ENCODE measurements around the gene KRT15. TPM values are rescaled to one million over a fixed set of nuclear protein-coding genes. Genes with fewer than 3 reads are reported as not detected.

The KRT15 gene
- total and polyA plus RNA-seq, 2 of the 8 experiments (the other 6 are each of a cell fraction or from before 2014, with no cell fraction given) = 0.11 to 0.13 TPM

DNA sequence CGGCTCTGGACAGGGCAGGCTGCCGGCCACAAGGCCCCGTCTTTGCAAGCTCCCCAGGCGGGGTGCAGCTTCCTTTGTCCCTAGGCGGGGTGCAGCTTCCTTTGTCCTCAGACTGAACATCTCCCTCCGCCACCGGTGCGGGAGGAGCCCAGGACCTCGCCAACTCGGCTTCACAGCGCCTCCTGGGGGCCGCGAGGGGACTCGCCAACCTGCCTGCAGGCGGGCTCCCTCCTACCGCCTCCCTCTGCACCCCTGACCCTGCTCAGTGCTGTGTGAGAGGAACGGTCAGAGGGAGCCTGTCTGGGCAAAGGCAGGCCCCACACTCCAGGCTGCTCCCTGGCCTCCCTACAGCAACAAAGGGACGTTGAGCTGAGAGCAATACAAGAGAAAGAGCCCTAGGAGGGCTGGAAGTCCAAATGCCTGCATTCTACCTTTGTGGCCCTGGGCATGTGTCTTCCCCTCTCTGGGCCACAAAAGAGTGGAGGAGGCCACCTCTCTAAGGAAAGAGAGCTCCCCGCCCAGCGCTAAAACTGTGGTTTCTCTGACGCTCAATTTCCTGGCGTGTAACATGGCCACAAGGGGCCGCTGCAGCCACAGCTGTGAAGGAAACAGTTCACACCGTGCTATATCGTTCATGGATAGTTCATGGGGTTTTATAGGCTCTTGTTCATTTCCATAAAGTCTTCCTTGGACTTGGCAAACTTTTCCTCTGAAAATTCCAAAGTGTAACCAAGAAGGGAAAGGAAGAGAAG is 30.3 kb upstream of the KRT15 start (continued):
- TF ChIP-seq POLR2A (IDR thresholded peaks at IDR 0.05; ENCODE audit: control extremely low read depth in 1 of 2, low read depth in 2 of 2, low read length in 2 of 2) = peak in 1 of 2 experiments; percentile 63; a peak in 1 of 3 replicates
- peak; percentile 73 for TF ChIP-seq ASH2L (IDR thresholded peaks at IDR 0.05; ENCODE audit: low read length)
- TF ChIP-seq CTBP2 (IDR thresholded peaks at IDR 0.05; ENCODE audit: borderline replicate concordance, insufficient read depth, insufficient read length, low read length) = no peak
- TF ChIP-seq CHD2 (IDR thresholded peaks at IDR 0.05; ENCODE audit: low read length) = no peak
- no peak for TF ChIP-seq CBX5 (IDR thresholded peaks at IDR 0.05; ENCODE audit: low read depth, low read length)
- no peak for TF ChIP-seq SIRT6 (IDR thresholded peaks at IDR 0.05; ENCODE audit: low read length)
- TF ChIP-seq TEAD4 (IDR thresholded peaks at IDR 0.05; ENCODE audit: low read depth, low read length) = no peak; the same call in 1 of the 2 replicates
- no peak for TF ChIP-seq RBBP5 (IDR thresholded peaks at IDR 0.05; ENCODE audit: borderline replicate concordance, low read depth, low read length)
- no peak; the same call in 1 of the 2 replicates for TF ChIP-seq TBP (IDR thresholded peaks at IDR 0.05; ENCODE audit: low read depth, low read length)
- no peak for TF ChIP-seq BRCA1 (IDR thresholded peaks at IDR 0.05; ENCODE audit: low read depth, low read length)
- no peak for TF ChIP-seq EGR1 (IDR thresholded peaks at IDR 0.05; ENCODE audit: borderline replicate concordance, low read depth, low read length)
- TF ChIP-seq, protein P1, sequence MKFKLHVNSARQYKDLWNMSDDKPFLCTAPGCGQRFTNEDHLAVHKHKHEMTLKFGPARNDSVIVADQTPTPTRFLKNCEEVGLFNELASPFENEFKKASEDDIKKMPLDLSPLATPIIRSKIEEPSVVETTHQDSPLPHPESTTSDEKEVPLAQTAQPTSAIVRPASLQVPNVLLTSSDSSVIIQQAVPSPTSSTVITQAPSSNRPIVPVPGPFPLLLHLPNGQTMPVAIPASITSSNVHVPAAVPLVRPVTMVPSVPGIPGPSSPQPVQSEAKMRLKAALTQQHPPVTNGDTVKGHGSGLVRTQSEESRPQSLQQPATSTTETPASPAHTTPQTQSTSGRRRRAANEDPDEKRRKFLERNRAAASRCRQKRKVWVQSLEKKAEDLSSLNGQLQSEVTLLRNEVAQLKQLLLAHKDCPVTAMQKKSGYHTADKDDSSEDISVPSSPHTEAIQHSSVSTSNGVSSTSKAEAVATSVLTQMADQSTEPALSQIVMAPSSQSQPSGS (IDR thresholded peaks at IDR 0.05; ENCODE audit: low read length) = no peak
- TF ChIP-seq KDM5A (IDR thresholded peaks at IDR 0.05; ENCODE audit: low read length) = no peak
- TF ChIP-seq TAF7 (optimal IDR thresholded peaks at IDR 0.05; ENCODE audit: borderline replicate concordance, low read depth, low read length) = peak; percentile 68
- TF ChIP-seq EP300 (IDR thresholded peaks at IDR 0.05; ENCODE audit: borderline replicate concordance in 1 of 2, low read depth in 2 of 2, low read length in 2 of 2) = peak in 1 of 2 experiments; percentile 51; a peak in 1 of 3 replicates
- TF ChIP-seq, protein P2, sequence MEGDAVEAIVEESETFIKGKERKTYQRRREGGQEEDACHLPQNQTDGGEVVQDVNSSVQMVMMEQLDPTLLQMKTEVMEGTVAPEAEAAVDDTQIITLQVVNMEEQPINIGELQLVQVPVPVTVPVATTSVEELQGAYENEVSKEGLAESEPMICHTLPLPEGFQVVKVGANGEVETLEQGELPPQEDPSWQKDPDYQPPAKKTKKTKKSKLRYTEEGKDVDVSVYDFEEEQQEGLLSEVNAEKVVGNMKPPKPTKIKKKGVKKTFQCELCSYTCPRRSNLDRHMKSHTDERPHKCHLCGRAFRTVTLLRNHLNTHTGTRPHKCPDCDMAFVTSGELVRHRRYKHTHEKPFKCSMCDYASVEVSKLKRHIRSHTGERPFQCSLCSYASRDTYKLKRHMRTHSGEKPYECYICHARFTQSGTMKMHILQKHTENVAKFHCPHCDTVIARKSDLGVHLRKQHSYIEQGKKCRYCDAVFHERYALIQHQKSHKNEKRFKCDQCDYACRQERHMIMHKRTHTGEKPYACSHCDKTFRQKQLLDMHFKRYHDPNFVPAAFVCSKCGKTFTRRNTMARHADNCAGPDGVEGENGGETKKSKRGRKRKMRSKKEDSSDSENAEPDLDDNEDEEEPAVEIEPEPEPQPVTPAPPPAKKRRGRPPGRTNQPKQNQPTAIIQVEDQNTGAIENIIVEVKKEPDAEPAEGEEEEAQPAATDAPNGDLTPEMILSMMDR (IDR thresholded peaks at IDR 0.05; ENCODE audit: control extremely low read depth in 1 of 3, insufficient read depth in 1 of 3, low read depth in 1 of 3, low read length in 3 of 3) = peak; percentile 87 to 97 (median 96)
- no peak for TF ChIP-seq CBX8 (IDR thresholded peaks at IDR 0.05; ENCODE audit: borderline replicate concordance, low read depth, low read length)
